ENCODE results near the gene HS6ST2.
"Not testable (repeated sequence)": the region's sequence is repeated elsewhere in the genome, so short reads cannot be mapped to it uniquely, and the experiment has no call there.

Gene HS6ST2

DNA sequence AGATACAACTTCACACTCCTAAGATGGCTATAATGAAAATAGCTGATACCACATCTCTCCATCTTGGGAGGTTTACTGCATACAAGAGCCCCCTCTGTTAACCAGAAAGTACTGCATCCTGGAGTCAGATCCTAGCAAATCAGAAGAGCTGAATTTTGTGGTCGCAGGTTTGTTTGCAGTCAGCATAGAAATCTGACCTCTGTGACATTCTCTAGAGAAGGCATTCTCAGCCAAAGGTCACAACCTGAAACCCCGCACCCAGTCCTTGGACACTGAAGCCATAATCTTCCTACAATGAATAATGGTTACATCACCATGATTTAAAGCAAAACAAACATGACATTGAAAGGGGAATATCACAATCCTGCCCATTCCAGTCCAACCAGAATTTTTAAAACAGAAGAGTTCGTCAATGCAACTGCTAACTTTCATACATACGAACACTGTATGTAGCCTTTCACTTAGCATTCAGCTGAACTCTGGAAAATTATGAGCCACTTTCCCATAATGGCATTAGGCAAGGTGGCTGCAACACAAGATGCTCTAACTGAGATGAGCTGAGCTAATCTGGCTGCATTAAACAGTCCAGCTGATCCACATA is 17.6 kb downstream of the HS6ST2 start:
- no peak for DNase-seq (ENCODE audit: low spot score)

- DNase-seq (ENCODE audit: low spot score), result no peak
These were observed 25.3 kb downstream of the HS6ST2 start for GRCh38 chrX:132933170-132933569.

DNA sequence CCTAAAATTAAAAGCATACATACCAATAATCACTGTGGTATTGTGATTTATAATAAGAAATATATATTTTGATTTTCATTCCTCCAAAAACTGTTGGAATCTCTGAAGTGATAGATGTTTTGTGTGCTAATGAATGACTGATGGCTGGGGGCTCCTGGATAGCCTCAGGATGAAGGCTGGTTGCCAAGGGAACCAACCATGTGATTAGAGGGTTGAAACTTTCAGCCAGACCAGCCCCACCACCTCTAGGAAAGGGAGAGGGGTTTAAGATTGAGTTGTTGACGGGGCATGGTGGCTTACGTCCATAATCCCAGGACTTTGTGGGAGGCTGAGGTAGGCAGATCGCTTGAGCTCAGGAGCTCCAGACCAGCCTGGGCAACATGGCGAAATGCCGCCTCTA is 34.0 kb downstream of the HS6ST2 start:
- no peak for DNase-seq (ENCODE audit: low spot score)

DNA sequence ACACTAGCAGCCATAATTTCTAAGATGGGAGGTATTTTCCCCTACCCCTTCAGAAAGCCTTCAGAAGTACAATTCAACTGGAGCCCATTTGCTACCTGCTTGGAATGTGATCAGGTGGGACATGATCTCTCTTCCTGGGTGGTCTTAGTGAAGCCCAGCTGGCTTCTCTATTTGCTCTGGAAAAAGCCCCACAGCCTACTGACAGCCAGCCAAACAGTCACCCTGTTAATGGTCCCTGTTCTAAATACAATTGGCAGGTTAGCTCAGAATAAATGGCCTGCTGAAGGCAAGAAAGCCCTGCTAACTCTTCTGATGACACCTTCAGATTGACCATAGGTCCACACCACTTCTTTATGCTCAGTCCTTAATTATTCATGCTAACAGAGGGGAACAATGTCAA is 39.9 kb downstream of the HS6ST2 start:
- no peak for DNase-seq (ENCODE audit: low spot score)

DNA sequence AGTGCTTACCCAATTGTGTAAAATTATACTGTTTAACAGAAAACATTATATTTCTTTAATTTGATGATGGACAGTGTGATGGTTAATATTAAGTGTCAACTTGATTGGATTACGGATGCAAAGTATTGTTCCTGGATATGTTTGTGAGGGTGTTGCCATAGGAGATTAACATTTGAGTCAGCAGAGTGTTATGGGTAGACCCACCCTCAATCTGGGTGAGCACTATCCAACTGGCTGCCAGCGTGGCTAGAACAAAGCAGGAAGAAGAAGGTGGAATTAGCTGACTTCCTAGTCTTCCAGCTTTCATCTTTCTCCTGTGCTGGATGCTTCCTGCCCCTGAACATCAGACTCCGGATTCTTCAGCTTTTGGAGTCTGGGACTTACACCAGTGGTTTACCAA is 42.1 kb downstream of the HS6ST2 start:
- no peak for DNase-seq (ENCODE audit: low spot score)

DNA sequence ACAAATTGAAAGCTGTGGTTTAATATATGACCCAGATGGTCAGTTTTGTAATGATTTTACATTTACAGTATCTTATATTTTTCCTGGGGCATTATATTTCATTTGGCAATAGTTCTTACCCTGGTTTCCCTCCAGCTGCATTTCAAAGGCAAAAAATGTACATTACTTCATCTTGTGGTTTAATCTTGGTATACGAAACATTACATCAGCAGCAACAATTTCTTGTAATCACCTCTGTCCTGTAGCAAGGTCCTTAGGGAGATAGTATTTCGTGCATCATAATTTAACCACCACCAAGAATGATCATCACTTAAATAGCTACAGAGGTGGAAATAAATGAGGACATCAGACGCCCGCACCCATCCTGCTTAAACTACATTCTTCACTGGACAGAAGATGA is 48.8 kb downstream of the HS6ST2 start:
- DNase-seq (ENCODE audit: low spot score), result no peak

- DNase-seq (ENCODE audit: low spot score), result no peak
These were observed 49.5 kb downstream of the HS6ST2 start for GRCh38 chrX:132908891-132909290.

- no peak for DNase-seq (ENCODE audit: low spot score)
These were observed 57.7 kb downstream of the HS6ST2 start for GRCh38 chrX:132900633-132901293.

DNA sequence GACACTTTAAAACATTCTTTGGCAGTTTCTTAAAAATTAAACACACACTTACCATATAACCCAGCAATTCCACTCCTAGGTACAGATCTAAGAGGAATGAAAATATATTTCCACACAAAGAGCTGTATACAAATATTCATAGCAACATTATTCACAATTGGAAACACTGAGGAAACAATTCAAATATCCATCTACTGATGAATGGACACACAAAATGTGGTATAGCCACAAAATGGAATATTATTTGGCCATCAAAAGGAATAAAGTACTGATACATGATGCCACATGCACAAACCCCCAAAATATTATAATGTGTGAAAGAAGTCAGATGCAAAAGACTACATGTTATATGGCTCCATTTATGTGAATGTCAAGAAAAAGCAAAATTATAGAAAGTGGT is 70.9 kb downstream of the HS6ST2 start:
- DNase-seq (ENCODE audit: low spot score), result no peak

DNA sequence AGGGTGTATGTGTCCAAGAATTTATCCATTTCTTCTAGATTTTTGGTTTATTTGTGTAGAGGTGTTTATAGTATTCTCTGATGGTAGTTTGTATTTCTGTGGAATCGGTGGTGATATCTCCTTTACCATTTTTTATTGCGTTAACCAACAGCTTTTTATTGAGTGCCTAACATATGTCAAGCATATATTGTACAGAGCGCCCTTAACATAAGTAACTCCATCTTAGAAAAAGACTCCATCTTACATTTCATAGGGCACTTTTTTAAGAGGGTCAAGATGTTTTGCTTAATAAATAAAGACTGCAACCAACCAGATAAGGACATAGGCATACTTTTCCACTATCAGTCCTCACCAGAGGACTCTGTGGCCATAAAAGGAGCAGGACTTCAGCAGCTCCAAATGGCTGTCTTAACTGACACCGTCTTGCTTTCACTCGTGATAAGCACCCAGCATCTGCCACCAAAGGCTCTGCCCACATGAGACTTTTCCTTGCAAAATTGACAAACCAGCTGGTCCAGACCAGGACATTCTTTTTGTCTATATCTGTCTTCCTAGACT is 75.0 kb downstream of the HS6ST2 start:
- no peak for DNase-seq (ENCODE audit: low spot score)

GRCh38 chrX:132880753-132881152 is 77.7 kb downstream of the HS6ST2 start:
- DNase-seq (ENCODE audit: low spot score), result not testable (repeated sequence)

- DNase-seq (ENCODE audit: low spot score), result no peak
These were observed 80.4 kb downstream of the HS6ST2 start for GRCh38 chrX:132877954-132878536.

DNA sequence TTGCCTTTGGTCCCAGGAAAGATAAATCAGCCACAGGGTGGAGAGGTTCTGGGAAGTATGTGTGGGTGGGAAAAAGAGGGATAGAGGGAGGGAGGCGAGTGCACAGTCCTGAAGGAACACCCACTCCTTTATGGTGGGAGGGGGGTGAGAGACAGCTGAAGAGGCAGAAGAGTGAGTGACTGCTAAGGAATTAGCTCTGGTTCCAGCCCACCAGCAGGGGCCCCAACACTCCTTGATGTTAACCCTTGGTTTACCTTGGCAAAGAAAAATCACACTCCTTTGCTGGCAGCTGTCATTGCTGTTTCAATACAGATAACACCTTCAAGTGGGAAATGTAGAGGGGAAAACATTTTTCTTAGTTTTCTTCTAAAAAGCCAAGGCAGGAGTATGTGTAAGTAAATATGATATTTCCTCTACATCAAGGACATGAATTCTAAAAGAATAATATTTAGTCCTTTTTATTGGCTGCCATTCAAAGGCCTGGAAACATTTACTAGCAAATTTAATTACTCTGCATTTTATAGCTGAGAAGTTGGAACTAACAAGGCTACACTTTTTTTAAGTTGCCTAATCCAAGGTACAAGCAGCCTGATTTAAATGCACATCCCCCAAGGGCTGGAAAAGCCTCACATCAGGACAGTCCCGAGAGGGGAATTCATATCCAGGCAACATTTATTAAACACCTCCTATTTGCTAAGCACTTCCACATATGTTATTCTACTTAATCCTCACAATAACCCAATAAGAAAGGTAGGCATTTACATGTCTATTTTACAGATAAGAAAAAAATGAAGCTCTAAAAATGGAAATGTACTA is 81.7 kb downstream of the HS6ST2 start:
- no peak for DNase-seq (ENCODE audit: low spot score)

GRCh38 chrX:132875650-132876522 is 82.5 kb downstream of the HS6ST2 start:
- DNase-seq (ENCODE audit: low spot score), result no peak

GRCh38 chrX:132862562-132862961 is 95.9 kb downstream of the HS6ST2 start:
- DNase-seq (ENCODE audit: low spot score), result no peak

DNA sequence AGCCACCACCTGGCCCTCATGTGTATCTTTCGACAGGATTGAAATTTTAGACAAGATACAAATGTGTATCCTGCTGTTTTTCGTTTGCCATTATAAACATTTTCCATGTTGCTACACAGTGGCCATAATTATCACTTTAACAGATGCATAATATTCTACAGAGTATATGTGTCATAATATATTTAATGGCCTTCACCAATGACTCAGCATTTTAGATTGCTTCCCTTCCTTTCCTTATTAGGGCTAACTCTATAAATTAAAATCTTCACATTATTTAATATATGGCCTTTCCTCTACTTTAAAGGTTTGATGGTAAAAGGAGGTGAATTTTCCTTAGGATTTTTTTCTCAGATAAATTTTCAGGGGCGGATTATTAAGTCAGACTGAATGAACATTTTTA is 97.4 kb downstream of the HS6ST2 start:
- no peak for DNase-seq (ENCODE audit: low spot score)

DNA sequence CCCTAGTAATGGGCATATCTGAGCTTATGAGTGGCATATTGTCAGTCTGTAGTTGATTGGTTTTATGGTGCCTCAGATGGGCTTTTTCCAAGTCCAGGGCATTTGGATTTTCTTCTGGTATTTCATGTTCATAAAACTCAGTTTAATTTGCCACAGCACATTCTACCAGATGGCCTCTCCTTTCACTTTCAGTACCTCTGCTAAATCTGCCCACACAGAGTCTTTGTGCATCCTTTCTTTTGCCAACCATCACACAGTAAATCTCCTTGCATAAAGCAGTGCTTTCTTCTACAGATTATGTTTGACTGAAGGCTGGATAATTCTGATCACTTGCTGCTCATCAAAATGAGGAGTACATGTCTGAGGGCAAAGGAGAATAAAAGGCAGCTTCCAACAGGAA is 98.2 kb downstream of the HS6ST2 start:
- DNase-seq (ENCODE audit: low spot score), result no peak

- DNase-seq (ENCODE audit: low spot score), result peak; percentile 30
These were observed 100.4 kb downstream of the HS6ST2 start for GRCh38 chrX:132858018-132858417.

GRCh38 chrX:132855780-132856341 is 102.6 kb downstream of the HS6ST2 start:
- no peak for DNase-seq (ENCODE audit: low spot score)

DNA sequence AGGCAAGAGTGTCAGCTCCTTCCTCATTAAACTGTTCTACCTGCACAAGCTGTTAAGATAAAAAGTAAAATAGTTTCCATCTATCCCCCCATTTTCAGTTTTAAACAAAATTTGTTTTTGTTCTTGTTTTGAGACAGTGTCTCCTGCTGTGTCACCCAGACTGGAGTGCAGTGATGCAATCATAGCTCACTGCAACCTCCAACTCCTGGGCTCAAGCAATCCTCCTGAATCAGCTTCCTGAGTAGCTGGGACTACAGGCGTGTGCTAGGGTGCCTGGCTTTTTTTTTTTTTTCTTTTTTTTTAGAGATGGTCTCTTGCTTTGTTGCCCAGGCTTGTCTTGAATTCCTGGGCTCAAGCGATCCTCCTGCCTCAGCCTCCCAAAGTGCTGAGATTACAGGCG is 105.4 kb downstream of the HS6ST2 start:
- no peak for DNase-seq (ENCODE audit: low spot score)

- DNase-seq (ENCODE audit: low spot score), result no peak
These were observed 110.0 kb downstream of the HS6ST2 start for GRCh38 chrX:132848296-132848970.
